Gastroesophageal sphincter (tissue), 3 donors: ENCODE data around the gene UPB1.

Source experiments
- EP300 ChIP-seq: sonication (generic); formaldehyde crosslinking; IDR thresholded peaks from one replicate; pipeline ENCODE4 v1.6.1; 2017; ENCODE audit warnings: antibody characterized with exemption, mild to moderate bottlenecking
- POLR2A ChIP-seq, 2 donors: fragments of 450-650 bp; IDR thresholded peaks; one replicate each; pipeline ENCODE4 v1.6.1; 2017; ENCODE audit warnings: antibody characterized with exemption in 2 of 2, mild to moderate bottlenecking in 2 of 2, moderate library complexity in 1 of 2
- POLR2AphosphoS5 ChIP-seq: sonication (generic); formaldehyde crosslinking; IDR thresholded peaks from one replicate; pipeline ENCODE4 v1.6.1; 2017; ENCODE audit warnings: antibody characterized with exemption
- TF ChIP-seq, protein P1 (sequence below), 4 experiments: fragments of 200-600 bp in 2 of 4; fragments of 450-650 bp in 2 of 4; sonication (generic) in 1 of 4; IDR thresholded peaks; one replicate each; pipeline ENCODE4 v1.5.1; 2017 to 2019; ENCODE audit warnings: antibody characterized with exemption in 4 of 4, mild to moderate bottlenecking in 2 of 4, moderate library complexity in 2 of 4

- TF ChIP-seq POLR2AphosphoS5 (no peak), POLR2A (IDR thresholded peaks at IDR 0.05) (no peak), EP300 (no peak)
- TF ChIP-seq, protein P1, sequence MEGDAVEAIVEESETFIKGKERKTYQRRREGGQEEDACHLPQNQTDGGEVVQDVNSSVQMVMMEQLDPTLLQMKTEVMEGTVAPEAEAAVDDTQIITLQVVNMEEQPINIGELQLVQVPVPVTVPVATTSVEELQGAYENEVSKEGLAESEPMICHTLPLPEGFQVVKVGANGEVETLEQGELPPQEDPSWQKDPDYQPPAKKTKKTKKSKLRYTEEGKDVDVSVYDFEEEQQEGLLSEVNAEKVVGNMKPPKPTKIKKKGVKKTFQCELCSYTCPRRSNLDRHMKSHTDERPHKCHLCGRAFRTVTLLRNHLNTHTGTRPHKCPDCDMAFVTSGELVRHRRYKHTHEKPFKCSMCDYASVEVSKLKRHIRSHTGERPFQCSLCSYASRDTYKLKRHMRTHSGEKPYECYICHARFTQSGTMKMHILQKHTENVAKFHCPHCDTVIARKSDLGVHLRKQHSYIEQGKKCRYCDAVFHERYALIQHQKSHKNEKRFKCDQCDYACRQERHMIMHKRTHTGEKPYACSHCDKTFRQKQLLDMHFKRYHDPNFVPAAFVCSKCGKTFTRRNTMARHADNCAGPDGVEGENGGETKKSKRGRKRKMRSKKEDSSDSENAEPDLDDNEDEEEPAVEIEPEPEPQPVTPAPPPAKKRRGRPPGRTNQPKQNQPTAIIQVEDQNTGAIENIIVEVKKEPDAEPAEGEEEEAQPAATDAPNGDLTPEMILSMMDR (IDR thresholded peaks at IDR 0.05), result no peak
These were observed 21.8 kb upstream of the UPB1 start for GRCh38 chr22:24473284-24473683.
